ENCODE results near the gene ACADVL.

Gene ACADVL

GRCh38 chr17:7251661-7252175 is 32.0 kb downstream of the ACADVL start, which contains the start of gene CTDNEP1:
CTDNEP1 (minus strand) TSS chr17:7251734; CDS start chr17:7251296, 438 bp downstream.
- H3K4me1 Mint-ChIP-seq, result peaks cover 50% of the 10 kb centered on the region
- no peaks in the 10 kb centered on the region for H3K9me3 Mint-ChIP-seq
- H3K36me3 Mint-ChIP-seq, result peaks cover 32% of the 10 kb centered on the region
- H3K27ac Mint-ChIP-seq, result peak within 1 kb of the TSS; percentile 99
- H3K27me3 Mint-ChIP-seq, result no peaks in the 10 kb centered on the region
- peak; percentile 99 for DNase-seq
- CTCF ChIA-PET, result no interaction called here
- H3K4me3 Mint-ChIP-seq, result peak within 1 kb of the TSS; percentile 84

GRCh38 chr17:7252176-7253043 is 32.7 kb downstream of the ACADVL start, which contains the start of gene ELP5:
ELP5 (plus strand) TSS chr17:7252215; CDS start chr17:7252551, 336 bp downstream.
- Mint-ChIP-seq H3K9me3 (no peaks in the 10 kb centered on the region), H3K4me3 (peak within 1 kb of the TSS; percentile 84), H3K27ac (peak within 1 kb of the TSS; percentile 99), H3K27me3 (no peaks in the 10 kb centered on the region), H3K36me3 (peaks cover 30% of the 10 kb centered on the region), H3K4me1 (peaks cover 48% of the 10 kb centered on the region)
- peak; percentile 95 for DNase-seq
- CTCF ChIA-PET, result no interaction called here

- H3K4me3 Mint-ChIP-seq, result peak overlapping the region; percentile 84
- H3K27me3 Mint-ChIP-seq, result no peaks in the 10 kb centered on the region
- H3K4me1 Mint-ChIP-seq, result peaks cover 48% of the 10 kb centered on the region
- no peak for DNase-seq
- CTCF ChIA-PET, result interaction anchor here (1.2 kb wide), 1 partner anchor 103 kb away, joined by 3 read pairs; no protein-coding TSS in a partner anchor
- no peaks in the 10 kb centered on the region for H3K9me3 Mint-ChIP-seq
- peaks cover 30% of the 10 kb centered on the region for H3K36me3 Mint-ChIP-seq
- H3K27ac Mint-ChIP-seq, result peak overlapping the region; percentile 99
These were observed 33.3 kb downstream of the ACADVL start for GRCh38 chr17:7253082-7253481.

GRCh38 chr17:7254511-7254910 is 34.8 kb downstream of the ACADVL start:
- H3K27me3 Mint-ChIP-seq, result no peaks in the 10 kb centered on the region
- H3K36me3 Mint-ChIP-seq, result peaks cover 27% of the 10 kb centered on the region
- CTCF ChIA-PET, result interaction anchor here (1.2 kb wide), 1 partner anchor 102 kb away, joined by 3 read pairs; no protein-coding TSS in a partner anchor
- H3K4me1 Mint-ChIP-seq, result peaks cover 36% of the 10 kb centered on the region
- H3K9me3 Mint-ChIP-seq, result no peaks in the 10 kb centered on the region
- no peak overlapping the region for H3K27ac Mint-ChIP-seq
- H3K4me3 Mint-ChIP-seq, result peak overlapping the region; percentile 26
- DNase-seq, result no peak

GRCh38 chr17:7256766-7257456 is 37.2 kb downstream of the ACADVL start:
- peaks cover 32% of the 10 kb centered on the region for H3K4me1 Mint-ChIP-seq
- CTCF ChIA-PET, result interaction anchor here (1.0 to 1.5 kb wide), 3 partner anchors 39 to 304 kb away, joined by 3 to 9 read pairs (median 3); no protein-coding TSS in a partner anchor
- no peak for DNase-seq
- peaks cover 19% of the 10 kb centered on the region for H3K27me3 Mint-ChIP-seq
- H3K27ac Mint-ChIP-seq, result no peak overlapping the region
- no peak overlapping the region for H3K4me3 Mint-ChIP-seq
- H3K36me3 Mint-ChIP-seq, result peaks cover 27% of the 10 kb centered on the region
- H3K9me3 Mint-ChIP-seq, result no peaks in the 10 kb centered on the region

- Mint-ChIP-seq H3K9me3 (no peaks in the 10 kb centered on the region), H3K27me3 (peaks cover 39% of the 10 kb centered on the region), H3K4me3 (no peak overlapping the region), H3K36me3 (peaks cover 23% of the 10 kb centered on the region), H3K27ac (no peak overlapping the region), H3K4me1 (peaks cover 37% of the 10 kb centered on the region)
- peak; percentile 19 for DNase-seq
- CTCF ChIA-PET, result interaction anchor here (0.9 to 1.8 kb wide), 2 partner anchors 38 to 40 kb away, joined by 3 to 6 read pairs; no protein-coding TSS in a partner anchor
These were observed 39.2 kb downstream of the ACADVL start for GRCh38 chr17:7258731-7259554.

- Mint-ChIP-seq H3K27ac (no peak overlapping the region), H3K27me3 (peaks cover 45% of the 10 kb centered on the region), H3K36me3 (peaks cover 18% of the 10 kb centered on the region), H3K4me3 (no peak overlapping the region), H3K4me1 (peaks cover 35% of the 10 kb centered on the region), H3K9me3 (no peaks in the 10 kb centered on the region)
- CTCF ChIA-PET, result interaction anchor here (0.9 to 1.8 kb wide), 2 partner anchors 37 to 39 kb away, joined by 3 to 6 read pairs; no protein-coding TSS in a partner anchor
- no peak for DNase-seq
These were observed 39.8 kb downstream of the ACADVL start for GRCh38 chr17:7259555-7259889.

- Mint-ChIP-seq H3K9me3 (no peaks in the 10 kb centered on the region), H3K27ac (no peak overlapping the region), H3K4me3 (no peak overlapping the region), H3K36me3 (peaks cover 12% of the 10 kb centered on the region), H3K27me3 (peaks cover 51% of the 10 kb centered on the region), H3K4me1 (peaks cover 31% of the 10 kb centered on the region)
- no peak for DNase-seq
- CTCF ChIA-PET, result no interaction called here
These were observed 40.4 kb downstream of the ACADVL start for GRCh38 chr17:7260151-7260550.

- Mint-ChIP-seq H3K27ac (no peak overlapping the region), H3K36me3 (peaks cover 9% of the 10 kb centered on the region), H3K4me3 (peak overlapping the region; percentile 52), H3K27me3 (peaks cover 55% of the 10 kb centered on the region), H3K4me1 (peaks cover 31% of the 10 kb centered on the region), H3K9me3 (no peaks in the 10 kb centered on the region)
- CTCF ChIA-PET, result no interaction called here
- DNase-seq, result peak; percentile 53
These were observed 41.1 kb downstream of the ACADVL start for GRCh38 chr17:7260651-7261378.

- CTCF ChIA-PET, result no interaction called here
- DNase-seq, result peak; percentile 39
These were observed 41.8 kb downstream of the ACADVL start for GRCh38 chr17:7261379-7262191.

GRCh38 chr17:7262192-7262934 is 42.6 kb downstream of the ACADVL start, which contains the start of gene CLDN7:
CLDN7 (minus strand) TSS chr17:7262478; CDS start chr17:7262043, 435 bp downstream.
- peaks cover 33% of the 10 kb centered on the region for H3K4me1 Mint-ChIP-seq
- peaks cover 3% of the 10 kb centered on the region for H3K36me3 Mint-ChIP-seq
- H3K9me3 Mint-ChIP-seq, result no peaks in the 10 kb centered on the region
- CTCF ChIA-PET, result no interaction called here
- H3K27me3 Mint-ChIP-seq, result peaks cover 69% of the 10 kb centered on the region
- H3K4me3 Mint-ChIP-seq, result peak within 1 kb of the TSS; percentile 57
- peak; percentile 37 for DNase-seq
- H3K27ac Mint-ChIP-seq, result peak within 1 kb of the TSS; percentile 65

More at GRCh38 chr17:7261379-7262191, 41.8 kb downstream of the ACADVL start:
- Mint-ChIP-seq H3K4me3 (peak overlapping the region; percentile 57), H3K27ac (peak overlapping the region; percentile 65), H3K27me3 (peaks cover 62% of the 10 kb centered on the region), H3K36me3 (peaks cover 7% of the 10 kb centered on the region), H3K4me1 (peaks cover 31% of the 10 kb centered on the region), H3K9me3 (no peaks in the 10 kb centered on the region)

Data from activated naive CD4-positive, alpha-beta T cell treated with anti-CD3 and anti-CD28 coated beads, Interleukin-2, amount 10 ng/mL, durations not matched to agents 7 days and 5 days (primary cell).